ENCODE results near the gene CSNK1E. TPM values are rescaled to one million over a fixed set of nuclear protein-coding genes. Genes with fewer than 3 reads are reported as not detected.

Gene CSNK1E
- total and polyA plus RNA-seq, 2 of the 8 experiments (the other 6 are each of a cell fraction or from before 2014, with no cell fraction given): 247 to 263 TPM

- no peak for TF ChIP-seq NRF1 (IDR thresholded peaks at IDR 0.05; ENCODE audit: low read depth, low read length)
- no peak for TF ChIP-seq BCL11A (IDR thresholded peaks at IDR 0.05; ENCODE audit: low read depth in 2 of 2, low read length in 2 of 2)
- no peak for TF ChIP-seq MAFK (IDR thresholded peaks at IDR 0.05; ENCODE audit: low read depth, low read length)
- TF ChIP-seq JUN (IDR thresholded peaks at IDR 0.05; ENCODE audit: low read depth, low read length): no peak
- TF ChIP-seq SRF (IDR thresholded peaks at IDR 0.05; ENCODE audit: low read depth, low read length): no peak
- TF ChIP-seq CEBPB (IDR thresholded peaks at IDR 0.05; ENCODE audit: low read depth, low read length): no peak
- TF ChIP-seq RBBP5 (IDR thresholded peaks at IDR 0.05; ENCODE audit: borderline replicate concordance, low read depth, low read length): no peak
- no peak for TF ChIP-seq CHD7 (IDR thresholded peaks at IDR 0.05; ENCODE audit: insufficient replicate concordance, low read length)
- TF ChIP-seq CHD2 (IDR thresholded peaks at IDR 0.05; ENCODE audit: low read length): no peak
Measured at GRCh38 chr22:38282397-38282796, 34.8 kb downstream of the CSNK1E start (continued).

Measured in H1 (cell line).